ENCODE measurements around the gene ENPP6.

The ENPP6 gene

DNA sequence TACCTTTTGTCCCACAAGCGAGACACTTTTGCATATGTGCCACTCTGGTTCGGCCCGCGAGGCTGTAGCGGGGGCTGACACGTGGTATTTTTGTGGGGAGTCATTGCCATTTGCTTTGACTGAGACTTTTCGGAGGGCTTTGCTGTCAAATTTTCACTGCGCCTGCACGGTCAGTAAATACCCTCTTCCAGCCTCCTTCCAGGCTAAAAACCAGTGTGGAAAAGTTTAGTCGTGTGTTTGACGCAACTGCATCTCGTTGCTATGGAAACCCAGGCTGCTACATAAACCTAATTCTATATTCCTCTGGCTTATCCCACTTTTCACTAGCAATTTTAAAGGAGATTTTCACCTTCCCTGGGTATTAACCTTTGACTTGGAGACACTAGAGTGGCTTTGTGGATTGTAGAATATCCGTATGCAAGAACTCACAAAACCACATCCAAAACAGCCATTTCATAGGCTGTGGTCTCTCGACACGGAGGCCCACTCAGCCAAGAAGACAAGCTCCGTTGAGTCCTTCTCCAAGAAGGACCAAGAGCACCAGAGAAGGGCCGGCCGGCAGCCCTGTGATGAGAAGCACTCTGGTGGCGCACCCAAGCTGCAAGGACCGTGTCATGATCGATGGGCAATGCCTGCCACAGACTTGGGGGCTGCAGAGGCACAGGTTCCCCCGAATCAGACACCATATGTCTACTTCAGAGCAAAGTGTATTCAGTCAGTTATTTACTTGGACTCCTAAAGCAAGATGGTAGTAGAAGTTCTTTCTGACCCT is 38.4 kb upstream of the ENPP6 start:
- H3K36me3 ChIP-seq (ENCODE audit: control insufficient read depth in 5 of 5, insufficient read depth in 5 of 5, low read length in 5 of 5): no peaks in the 10 kb centered on the region
- H3K27me3 ChIP-seq (ENCODE audit: control insufficient read depth in 5 of 5, insufficient read depth in 4 of 5, low read length in 5 of 5): no peaks in the 10 kb centered on the region
- H3K9ac ChIP-seq (ENCODE audit: low read length in 5 of 5): no peak overlapping the region
- H3K27ac ChIP-seq (ENCODE audit: low read depth, low read length): no peak overlapping the region
- no peak overlapping the region for H3K4me3 ChIP-seq (ENCODE audit: low read depth in 1 of 5, low read length in 5 of 5)
- no peaks in the 10 kb centered on the region for H3K9me3 ChIP-seq (ENCODE audit: control insufficient read depth in 5 of 5, low read length in 5 of 5)
- H3K4me1 ChIP-seq (ENCODE audit: control insufficient read depth in 5 of 5, insufficient read depth in 5 of 5, low read length in 5 of 5): no peaks in the 10 kb centered on the region

- no peaks in the 10 kb centered on the region for H3K27me3 ChIP-seq (ENCODE audit: control insufficient read depth in 5 of 5, insufficient read depth in 4 of 5, low read length in 5 of 5)
- no peak overlapping the region for H3K27ac ChIP-seq (ENCODE audit: low read depth, low read length)
- no peaks in the 10 kb centered on the region for H3K9me3 ChIP-seq (ENCODE audit: control insufficient read depth in 5 of 5, low read length in 5 of 5)
- H3K9ac ChIP-seq (ENCODE audit: low read length in 5 of 5): no peak overlapping the region
- H3K4me3 ChIP-seq (ENCODE audit: low read depth in 1 of 5, low read length in 5 of 5): no peak overlapping the region
- no peaks in the 10 kb centered on the region for H3K36me3 ChIP-seq (ENCODE audit: control insufficient read depth in 5 of 5, insufficient read depth in 5 of 5, low read length in 5 of 5)
- H3K4me1 ChIP-seq (ENCODE audit: control insufficient read depth in 5 of 5, insufficient read depth in 5 of 5, low read length in 5 of 5): no peaks in the 10 kb centered on the region
Observed at GRCh38 chr4:184255361-184255760, 37.7 kb upstream of the ENPP6 start.

DNA sequence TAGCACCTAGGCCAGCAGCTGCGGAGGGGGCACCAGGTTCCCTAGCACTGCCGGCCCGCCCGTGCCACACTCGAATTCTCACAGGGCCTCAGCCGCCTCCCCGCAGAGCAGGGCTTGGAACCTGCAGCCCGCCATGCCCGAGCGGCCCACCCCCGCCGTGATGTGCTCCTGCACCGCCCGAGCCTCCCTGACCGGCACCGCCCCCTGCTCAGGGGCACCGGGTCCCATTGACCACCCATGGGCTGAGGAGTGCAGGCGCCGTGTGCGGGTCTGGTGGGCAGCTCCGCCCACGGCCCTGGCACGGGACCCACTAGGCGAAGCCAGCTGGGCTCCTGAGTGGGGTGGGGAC is 35.4 kb upstream of the ENPP6 start:
- Histone ChIP-seq H3K9ac (ENCODE audit: low read length in 5 of 5) (no peak overlapping the region), H3K9me3 (ENCODE audit: control insufficient read depth in 5 of 5, low read length in 5 of 5) (no peaks in the 10 kb centered on the region), H3K4me1 (ENCODE audit: control insufficient read depth in 5 of 5, insufficient read depth in 5 of 5, low read length in 5 of 5) (no peaks in the 10 kb centered on the region), H3K27me3 (ENCODE audit: control insufficient read depth in 5 of 5, insufficient read depth in 4 of 5, low read length in 5 of 5) (no peaks in the 10 kb centered on the region), H3K4me3 (ENCODE audit: low read depth in 1 of 5, low read length in 5 of 5) (no peak overlapping the region), H3K27ac (ENCODE audit: low read depth, low read length) (no peak overlapping the region), H3K36me3 (ENCODE audit: control insufficient read depth in 5 of 5, insufficient read depth in 5 of 5, low read length in 5 of 5) (no peaks in the 10 kb centered on the region)

DNA sequence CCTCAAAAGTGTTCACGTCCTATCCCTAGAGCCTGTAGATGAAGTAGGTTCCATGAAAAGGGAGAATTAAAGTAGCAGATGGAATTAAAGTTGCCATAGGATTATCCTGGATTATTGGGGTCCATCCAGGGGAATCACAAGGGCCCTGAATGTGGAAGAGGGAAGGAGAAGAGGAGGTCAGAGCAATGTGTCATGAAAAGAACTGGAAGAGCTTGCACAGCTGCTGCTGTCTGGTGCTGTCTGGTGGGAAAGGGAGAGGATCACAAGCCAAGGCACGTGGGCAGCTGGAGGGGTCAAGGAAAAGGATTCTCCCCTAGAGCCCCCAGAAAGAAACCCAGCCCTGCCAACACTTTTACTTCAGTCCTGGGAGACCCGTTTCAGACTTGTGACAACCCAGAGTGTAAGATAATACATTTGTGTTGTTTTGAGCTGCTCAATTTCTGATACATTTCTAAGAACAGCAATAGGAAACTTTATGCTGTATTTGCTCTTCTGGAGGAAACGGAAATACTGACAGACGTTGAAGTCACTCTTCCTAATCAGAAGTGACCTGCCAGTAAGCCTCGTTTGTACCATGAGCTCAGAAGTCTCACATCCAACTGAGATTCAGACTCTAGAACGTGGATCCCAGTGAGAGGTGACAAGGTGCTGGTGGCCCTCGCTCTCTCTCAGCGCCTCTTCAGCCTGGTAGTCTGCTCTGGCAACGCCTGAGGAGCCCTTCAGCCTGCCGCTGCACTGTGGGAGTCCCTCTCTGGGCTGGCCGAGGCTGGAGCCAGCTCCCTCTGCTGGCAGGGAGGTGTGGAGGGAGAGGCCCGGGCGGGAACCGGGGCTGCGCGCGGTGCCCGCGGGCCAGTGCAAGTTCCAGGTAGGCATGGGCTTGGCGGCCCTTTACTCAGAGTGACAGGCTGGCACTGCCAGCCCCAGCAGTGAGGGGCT is 34.7 kb upstream of the ENPP6 start:
- no peaks in the 10 kb centered on the region for H3K4me1 ChIP-seq (ENCODE audit: control insufficient read depth in 5 of 5, insufficient read depth in 5 of 5, low read length in 5 of 5)
- H3K36me3 ChIP-seq (ENCODE audit: control insufficient read depth in 5 of 5, insufficient read depth in 5 of 5, low read length in 5 of 5): no peaks in the 10 kb centered on the region
- no peaks in the 10 kb centered on the region for H3K27me3 ChIP-seq (ENCODE audit: control insufficient read depth in 5 of 5, insufficient read depth in 4 of 5, low read length in 5 of 5)
- no peaks in the 10 kb centered on the region for H3K9me3 ChIP-seq (ENCODE audit: control insufficient read depth in 5 of 5, low read length in 5 of 5)
- no peak overlapping the region for H3K9ac ChIP-seq (ENCODE audit: low read length in 5 of 5)
- no peak overlapping the region for H3K27ac ChIP-seq (ENCODE audit: low read depth, low read length)
- H3K4me3 ChIP-seq (ENCODE audit: low read depth in 1 of 5, low read length in 5 of 5): no peak overlapping the region

DNA sequence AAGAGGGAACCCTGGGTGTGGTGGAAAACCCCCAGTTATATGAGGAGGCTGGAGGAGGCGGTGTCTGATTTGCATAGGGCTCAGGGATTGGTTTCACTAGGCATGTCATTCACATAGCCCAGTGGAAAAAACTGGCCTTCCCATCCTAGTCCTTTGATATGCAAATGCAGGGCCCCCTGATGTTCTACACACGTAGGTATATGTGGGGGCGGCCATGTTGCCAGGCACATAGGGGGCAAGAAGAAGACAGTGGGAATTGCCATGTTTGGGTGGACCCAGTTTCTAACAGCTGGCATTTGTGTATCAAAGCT is 34.0 kb upstream of the ENPP6 start:
- H3K27me3 ChIP-seq (ENCODE audit: control insufficient read depth in 5 of 5, insufficient read depth in 4 of 5, low read length in 5 of 5): no peaks in the 10 kb centered on the region
- H3K27ac ChIP-seq (ENCODE audit: low read depth, low read length): no peak overlapping the region
- no peaks in the 10 kb centered on the region for H3K9me3 ChIP-seq (ENCODE audit: control insufficient read depth in 5 of 5, low read length in 5 of 5)
- H3K9ac ChIP-seq (ENCODE audit: low read length in 5 of 5): no peak overlapping the region
- H3K36me3 ChIP-seq (ENCODE audit: control insufficient read depth in 5 of 5, insufficient read depth in 5 of 5, low read length in 5 of 5): no peaks in the 10 kb centered on the region
- no peaks in the 10 kb centered on the region for H3K4me1 ChIP-seq (ENCODE audit: control insufficient read depth in 5 of 5, insufficient read depth in 5 of 5, low read length in 5 of 5)
- H3K4me3 ChIP-seq (ENCODE audit: low read depth in 1 of 5, low read length in 5 of 5): no peak overlapping the region

- no peaks in the 10 kb centered on the region for H3K27me3 ChIP-seq (ENCODE audit: control insufficient read depth in 5 of 5, insufficient read depth in 4 of 5, low read length in 5 of 5)
- H3K4me3 ChIP-seq (ENCODE audit: low read depth in 1 of 5, low read length in 5 of 5): no peak overlapping the region
- no peaks in the 10 kb centered on the region for H3K36me3 ChIP-seq (ENCODE audit: control insufficient read depth in 5 of 5, insufficient read depth in 5 of 5, low read length in 5 of 5)
- H3K27ac ChIP-seq (ENCODE audit: low read depth, low read length): no peak overlapping the region
- H3K4me1 ChIP-seq (ENCODE audit: control insufficient read depth in 5 of 5, insufficient read depth in 5 of 5, low read length in 5 of 5): no peaks in the 10 kb centered on the region
- no peak overlapping the region for H3K9ac ChIP-seq (ENCODE audit: low read length in 5 of 5)
- H3K9me3 ChIP-seq (ENCODE audit: control insufficient read depth in 5 of 5, low read length in 5 of 5): no peaks in the 10 kb centered on the region
Observed at GRCh38 chr4:184250795-184251669, 33.4 kb upstream of the ENPP6 start.

GRCh38 chr4:184248216-184248615 is 30.5 kb upstream of the ENPP6 start:
- H3K4me1 ChIP-seq (ENCODE audit: control insufficient read depth in 5 of 5, insufficient read depth in 5 of 5, low read length in 5 of 5): no peaks in the 10 kb centered on the region
- H3K27me3 ChIP-seq (ENCODE audit: control insufficient read depth in 5 of 5, insufficient read depth in 4 of 5, low read length in 5 of 5): no peaks in the 10 kb centered on the region
- H3K9ac ChIP-seq (ENCODE audit: low read length in 5 of 5): no peak overlapping the region
- no peaks in the 10 kb centered on the region for H3K36me3 ChIP-seq (ENCODE audit: control insufficient read depth in 5 of 5, insufficient read depth in 5 of 5, low read length in 5 of 5)
- no peaks in the 10 kb centered on the region for H3K9me3 ChIP-seq (ENCODE audit: control insufficient read depth in 5 of 5, low read length in 5 of 5)
- no peak overlapping the region for H3K27ac ChIP-seq (ENCODE audit: low read depth, low read length)
- no peak overlapping the region for H3K4me3 ChIP-seq (ENCODE audit: low read depth in 1 of 5, low read length in 5 of 5)

DNA sequence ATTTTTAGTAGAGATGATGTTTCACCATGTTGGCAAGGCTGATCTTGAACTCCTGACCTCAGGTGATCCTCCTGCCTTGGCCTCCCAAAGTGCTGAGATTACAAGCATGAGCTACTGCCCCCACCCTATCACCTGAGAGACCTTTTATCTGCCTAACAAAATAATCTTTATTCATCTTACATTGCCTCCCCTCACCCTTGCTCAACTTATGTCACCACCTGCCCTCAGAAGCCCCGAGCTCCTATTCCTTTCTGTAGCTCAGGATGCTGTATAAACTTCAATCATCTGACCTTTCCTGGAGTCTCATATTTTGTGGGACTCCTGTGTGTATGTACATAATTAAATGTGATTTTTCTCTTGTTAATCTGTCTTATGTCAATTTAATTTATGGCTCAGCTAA is 29.7 kb upstream of the ENPP6 start:
- Histone ChIP-seq H3K4me1 (ENCODE audit: control insufficient read depth in 5 of 5, insufficient read depth in 5 of 5, low read length in 5 of 5) (no peaks in the 10 kb centered on the region), H3K27me3 (ENCODE audit: control insufficient read depth in 5 of 5, insufficient read depth in 4 of 5, low read length in 5 of 5) (no peaks in the 10 kb centered on the region), H3K27ac (ENCODE audit: low read depth, low read length) (no peak overlapping the region), H3K4me3 (ENCODE audit: low read depth in 1 of 5, low read length in 5 of 5) (no peak overlapping the region), H3K36me3 (ENCODE audit: control insufficient read depth in 5 of 5, insufficient read depth in 5 of 5, low read length in 5 of 5) (no peaks in the 10 kb centered on the region), H3K9ac (ENCODE audit: low read length in 5 of 5) (no peak overlapping the region), H3K9me3 (ENCODE audit: control insufficient read depth in 5 of 5, low read length in 5 of 5) (no peaks in the 10 kb centered on the region)

DNA sequence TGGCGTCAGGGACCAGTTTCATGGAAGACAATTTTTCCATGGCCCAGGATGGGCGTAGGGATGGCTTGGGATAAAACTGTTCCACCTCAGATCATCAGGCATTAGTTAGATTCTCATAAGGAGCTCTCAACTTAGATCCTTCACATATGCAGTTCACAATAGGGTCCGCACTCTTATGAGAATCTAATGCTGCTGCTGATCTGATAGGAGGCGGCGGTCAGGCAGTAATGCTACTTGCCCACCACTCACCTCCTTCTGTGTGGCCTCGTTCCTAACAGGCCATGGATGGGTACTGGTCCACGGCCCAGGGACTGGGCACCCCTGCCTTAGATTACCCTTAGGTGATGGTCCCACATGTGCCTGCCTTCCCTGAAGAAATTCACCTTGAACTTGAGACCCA is 28.8 kb upstream of the ENPP6 start:
- H3K27me3 ChIP-seq (ENCODE audit: control insufficient read depth in 5 of 5, insufficient read depth in 4 of 5, low read length in 5 of 5): no peaks in the 10 kb centered on the region
- no peak overlapping the region for H3K4me3 ChIP-seq (ENCODE audit: low read depth in 1 of 5, low read length in 5 of 5)
- no peaks in the 10 kb centered on the region for H3K9me3 ChIP-seq (ENCODE audit: control insufficient read depth in 5 of 5, low read length in 5 of 5)
- no peaks in the 10 kb centered on the region for H3K4me1 ChIP-seq (ENCODE audit: control insufficient read depth in 5 of 5, insufficient read depth in 5 of 5, low read length in 5 of 5)
- no peaks in the 10 kb centered on the region for H3K36me3 ChIP-seq (ENCODE audit: control insufficient read depth in 5 of 5, insufficient read depth in 5 of 5, low read length in 5 of 5)
- no peak overlapping the region for H3K9ac ChIP-seq (ENCODE audit: low read length in 5 of 5)
- no peak overlapping the region for H3K27ac ChIP-seq (ENCODE audit: low read depth, low read length)

All from subcutaneous abdominal adipose tissue (tissue), 5 donors.